Amniotic epithelial cell (primary cell): ENCODE measurements around the gene POLA2.
A peak's percentile ranks its signal among the peaks of the same experiment; 100 is the strongest.

Experiments
- DNase-seq: peaks from one replicate; pipeline ENCODE4 v3.0.0-alpha.2; 2010; ENCODE audit warnings: low read depth

POLA2 gene

DNA sequence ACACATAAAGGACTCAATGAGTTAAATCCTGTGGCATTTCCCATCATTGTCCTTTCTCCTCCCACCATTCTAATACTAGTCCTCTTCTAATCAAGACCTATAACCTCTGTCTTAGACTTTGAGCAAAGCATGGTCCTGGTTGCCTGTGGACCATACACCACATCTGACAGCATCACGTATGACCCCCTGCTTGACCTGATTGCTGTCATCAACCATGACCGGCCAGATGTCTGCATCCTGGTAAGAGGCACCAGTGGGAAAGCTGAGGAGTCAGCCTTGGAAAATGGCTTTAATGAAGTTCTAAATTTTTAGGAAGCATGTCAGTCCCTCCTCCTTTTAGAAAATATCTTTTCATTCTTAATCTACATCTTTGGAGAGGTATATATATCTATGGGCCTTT, 25.8 kb downstream of the POLA2 start:
- DNase-seq = no peak

- DNase-seq = no peak
These were observed 27.2 kb downstream of the POLA2 start for GRCh38 chr11:65288706-65289536.

DNA sequence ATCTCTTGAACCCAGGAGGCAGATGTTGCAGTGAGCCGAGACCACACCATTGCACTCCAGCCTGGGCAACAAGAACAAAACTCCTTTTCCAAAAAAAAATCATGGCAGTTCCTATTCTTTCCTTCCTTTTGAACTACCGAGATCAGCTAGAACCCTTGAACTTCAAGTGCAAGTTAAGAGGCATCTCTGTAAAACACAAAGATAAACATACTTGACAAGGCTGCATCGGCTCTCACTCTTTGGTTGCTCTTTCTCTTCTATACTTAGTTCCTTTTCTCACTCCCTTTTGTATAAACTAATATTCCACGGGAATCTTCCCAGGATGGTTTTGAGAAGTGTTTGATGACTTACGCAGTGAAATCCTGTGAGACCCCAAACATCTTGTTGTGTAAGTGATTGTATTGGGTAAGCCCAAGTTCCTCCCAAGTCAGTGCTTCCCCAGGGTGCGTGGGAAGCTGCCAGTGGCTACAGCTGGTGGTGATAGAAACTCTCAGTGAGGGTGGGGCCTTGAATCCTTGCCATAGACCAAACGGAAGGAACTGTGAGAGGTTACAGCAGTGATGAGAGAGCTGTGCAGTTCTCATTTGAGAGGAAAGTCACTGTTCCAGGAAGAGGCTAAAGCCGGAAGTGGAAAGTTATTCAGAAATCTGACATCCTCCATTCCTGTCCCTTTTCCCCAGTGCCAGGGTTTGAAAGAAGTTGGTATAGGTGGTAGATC, 28.8 kb downstream of the POLA2 start:
- peak; percentile 100 for DNase-seq

- DNase-seq = peak; percentile 89
These were observed 29.9 kb downstream of the POLA2 start for GRCh38 chr11:65291613-65292012.

- peak; percentile 51 for DNase-seq
These were observed 31.1 kb downstream of the POLA2 start for GRCh38 chr11:65292890-65293289.

GRCh38 chr11:65293909-65294381, 32.2 kb downstream of the POLA2 start:
- no peak for DNase-seq

DNA sequence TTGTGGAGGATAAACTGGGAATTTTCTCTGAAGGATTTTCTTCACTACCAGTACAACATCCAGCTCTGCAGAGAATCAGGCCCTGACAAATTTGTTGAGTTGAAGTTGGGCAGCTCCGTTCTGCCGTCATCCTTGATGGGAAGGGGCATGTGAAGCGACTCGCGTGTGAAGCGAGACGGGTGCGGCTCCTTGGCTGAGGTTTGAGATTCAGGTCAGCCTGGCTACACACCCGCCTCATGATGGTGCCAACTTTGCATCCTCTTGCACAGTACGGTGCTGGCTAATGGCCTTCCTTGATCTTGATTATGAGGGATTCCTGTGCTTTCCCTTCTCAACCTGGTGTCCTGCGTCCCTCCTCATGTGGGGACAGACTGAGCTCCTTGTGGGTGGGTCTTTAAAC, 33.2 kb downstream of the POLA2 start:
- DNase-seq = no peak

DNA sequence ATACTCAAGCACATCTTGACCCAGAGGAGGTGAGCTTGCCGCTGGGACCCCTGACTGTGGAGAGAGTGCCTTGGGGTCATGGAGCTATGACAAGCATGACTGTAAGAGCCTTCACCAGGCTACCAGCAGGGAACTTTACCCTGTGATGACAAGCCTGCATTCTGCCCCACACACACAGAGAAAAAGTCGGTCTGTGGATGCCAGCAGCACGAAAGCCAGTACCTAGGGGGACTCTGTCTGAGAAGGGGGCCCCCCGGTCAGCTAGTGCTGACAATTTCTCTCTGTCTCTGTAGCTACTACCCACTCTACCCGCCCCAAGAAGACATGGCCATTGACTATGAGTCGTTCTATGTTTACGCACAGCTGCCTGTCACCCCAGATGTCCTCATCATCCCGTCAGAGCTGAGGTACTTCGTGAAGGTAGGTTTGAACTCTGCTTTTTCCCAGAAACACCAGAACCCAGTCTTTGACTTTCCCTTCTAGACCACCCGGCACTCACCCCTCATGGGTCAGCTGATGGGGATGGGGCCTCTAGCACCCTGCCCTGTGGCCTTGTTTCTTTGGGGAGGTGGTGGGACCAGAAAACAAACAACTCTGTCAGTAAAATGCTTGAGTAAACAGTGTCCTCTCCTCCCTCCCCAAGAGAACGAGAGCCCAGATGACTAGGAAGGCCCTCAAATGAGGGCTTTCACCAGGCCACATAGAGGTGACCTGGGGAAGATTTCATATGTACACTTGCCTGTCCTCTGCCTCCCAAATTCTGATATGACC, 34.0 kb downstream of the POLA2 start:
- DNase-seq = no peak

GRCh38 chr11:65297026-65297672, 35.4 kb downstream of the POLA2 start:
- DNase-seq = no peak

DNA sequence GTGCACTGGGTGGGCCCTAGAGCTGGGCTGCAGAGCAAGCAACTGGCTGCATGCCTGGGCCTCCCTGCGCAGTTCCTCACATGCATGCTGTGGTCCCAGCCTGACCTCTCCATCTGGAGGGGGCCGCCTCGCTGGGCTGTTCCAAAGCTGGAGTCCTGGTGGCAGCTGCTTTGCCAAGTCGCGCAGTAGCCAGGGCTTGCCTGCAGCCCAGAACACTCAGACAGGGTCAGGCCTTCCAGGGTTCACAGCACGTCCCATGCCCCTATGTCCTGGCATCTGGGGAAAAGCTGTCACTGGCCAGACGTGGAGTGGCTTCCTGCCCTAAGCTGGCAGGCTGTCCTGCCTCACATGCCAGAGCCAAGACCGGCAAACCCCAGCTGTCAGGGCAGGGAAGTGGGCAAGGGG, 36.4 kb downstream of the POLA2 start:
- no peak for DNase-seq

DNA sequence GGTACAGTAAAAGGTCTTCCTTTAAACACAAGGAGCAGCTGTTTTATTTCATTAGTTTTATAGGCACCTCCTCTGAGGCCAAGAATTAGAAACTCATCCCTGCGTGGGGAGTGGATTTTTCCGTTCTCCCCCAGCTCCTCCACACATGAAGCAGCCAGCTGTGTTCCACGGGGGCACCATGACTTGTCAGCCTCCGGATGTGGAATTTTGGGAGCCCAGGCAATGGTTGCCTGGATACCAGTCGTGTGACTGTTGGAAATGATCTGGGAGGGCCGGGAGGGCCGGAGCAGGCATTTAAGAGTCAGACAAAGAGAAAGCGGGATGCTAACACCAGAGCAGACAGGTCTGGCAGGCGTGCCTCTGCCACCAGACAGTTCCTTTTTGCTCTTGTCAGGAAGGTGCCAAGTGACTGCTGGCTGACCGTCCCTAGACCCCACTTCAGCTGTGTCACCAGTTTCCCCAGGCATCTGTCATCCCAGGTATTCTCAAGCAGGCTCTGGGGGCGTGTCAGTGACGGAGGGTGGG, 37.0 kb downstream of the POLA2 start:
- peak; percentile 41 for DNase-seq

GRCh38 chr11:65300621-65301275, 39.0 kb downstream of the POLA2 start:
- no peak for DNase-seq

- peak; percentile 45 for DNase-seq
These were observed 39.9 kb downstream of the POLA2 start for GRCh38 chr11:65301491-65302329.

DNA sequence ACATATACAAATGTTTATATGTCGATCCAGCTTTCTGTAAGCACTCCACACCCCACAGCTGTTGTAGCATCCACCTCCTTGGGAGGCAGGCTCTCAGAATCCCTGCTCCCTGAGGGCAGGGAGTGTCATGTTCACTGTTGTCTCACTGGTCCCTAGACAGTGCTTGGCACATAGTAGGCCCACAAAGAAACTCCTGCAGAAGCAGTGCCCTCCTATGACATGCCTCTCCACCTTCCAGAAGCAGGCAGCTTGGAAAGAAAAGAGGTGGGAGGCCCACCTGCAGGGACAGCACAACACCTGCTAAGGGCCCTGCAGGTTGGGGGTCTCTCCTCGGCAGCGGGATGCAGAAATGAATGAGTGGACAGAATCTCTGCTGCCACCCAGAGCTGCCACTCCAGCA, 41.8 kb downstream of the POLA2 start:
- DNase-seq = no peak

DNA sequence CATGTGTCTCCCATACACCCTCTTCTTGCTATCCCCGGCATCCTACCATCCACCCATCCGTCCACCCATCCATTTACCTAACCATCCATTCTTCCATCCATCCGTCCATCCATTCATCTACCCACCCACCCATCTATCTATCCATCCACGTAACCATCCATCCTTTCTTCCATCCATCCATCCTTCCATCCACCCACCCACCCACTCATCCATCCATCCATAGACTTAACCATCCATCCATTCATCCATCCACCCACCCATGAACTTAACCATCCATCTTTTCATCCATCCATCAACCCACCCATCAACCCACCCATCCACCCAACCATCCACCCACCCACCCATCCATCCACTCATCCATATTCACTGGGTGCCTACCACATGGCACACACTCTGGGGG, 42.3 kb downstream of the POLA2 start:
- DNase-seq = no peak

GRCh38 chr11:65304613-65305012, 42.9 kb downstream of the POLA2 start:
- no peak for DNase-seq

- peak; percentile 75 for DNase-seq
These were observed 43.9 kb downstream of the POLA2 start for GRCh38 chr11:65305501-65306268.

DNA sequence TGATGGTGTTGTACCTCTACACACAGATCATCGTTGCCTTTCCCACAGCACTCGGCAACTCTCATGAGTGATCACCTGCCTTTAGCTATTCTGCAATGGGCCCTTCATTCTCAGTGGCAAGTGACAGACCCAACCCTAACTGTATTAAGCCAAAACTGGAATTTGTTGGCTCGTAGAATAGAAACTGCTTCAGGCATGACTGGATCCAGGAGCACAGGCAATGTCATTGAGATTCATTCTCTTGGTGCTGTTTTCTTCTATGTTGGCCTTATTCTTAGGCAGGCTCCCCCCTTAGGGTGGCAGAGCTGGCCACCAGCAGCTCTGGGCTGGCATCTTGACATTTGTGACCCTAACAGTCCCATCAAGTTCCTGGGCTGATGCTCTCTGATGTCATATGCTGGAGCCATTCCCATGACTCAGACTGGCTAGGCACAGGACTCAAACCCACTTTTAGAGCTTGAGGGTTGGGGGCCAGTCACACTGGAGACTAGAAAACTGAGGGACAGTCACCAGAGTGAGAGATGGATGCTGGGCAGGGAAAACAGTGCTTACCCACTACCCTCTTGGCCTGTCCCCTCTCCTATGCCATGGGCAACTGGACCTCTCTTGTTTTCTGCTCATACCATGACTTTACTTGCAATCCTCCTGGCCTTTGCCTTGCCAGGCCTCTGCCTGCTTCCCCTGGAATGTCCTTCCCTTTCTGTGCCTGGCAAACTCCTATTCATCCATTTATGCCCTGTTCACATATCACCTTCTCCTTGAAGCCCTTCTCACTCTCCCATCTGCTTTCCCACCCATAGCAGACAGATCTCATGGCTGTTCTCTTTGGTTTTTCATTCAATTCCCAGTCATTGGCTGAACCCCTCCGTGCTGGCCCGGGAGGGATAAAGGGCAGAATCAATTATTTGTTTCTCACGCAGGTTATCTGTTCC, 45.8 kb downstream of the POLA2 start:
- no peak for DNase-seq
